H9 (cell line): ENCODE results near the gene RFX8. TPM values are rescaled to one million over a fixed set of nuclear protein-coding genes. Genes with fewer than 3 reads are reported as not detected.

Experiments
- DNase-seq: peaks from one replicate; pipeline ENCODE4 v3.0.0-alpha.2; 2017
- H2AFZ ChIP-seq: one replicate; pipeline ENCODE4 v1.6.1; 2013; ENCODE audit warnings: mild to moderate bottlenecking, low read length, control low read depth, moderate library complexity
- H2AK5ac ChIP-seq: 2 replicates; pipeline ENCODE4 v1.6.1; 2013; ENCODE audit warnings: low read length, control low read depth, mixed read lengths; ENCODE audit not compliant: insufficient read length
- H2BK120ac ChIP-seq: one replicate; pipeline ENCODE4 v1.6.1; 2013; ENCODE audit warnings: low read depth, mild to moderate bottlenecking, low read length, control low read depth, inconsistent platforms; ENCODE audit not compliant: poor library complexity, severe bottlenecking
- H2BK12ac ChIP-seq: 2 replicates; pipeline ENCODE4 v1.6.1; 2013; ENCODE audit warnings: low read length, control low read depth, mixed read lengths, low read depth; ENCODE audit not compliant: insufficient read length
- H2BK15ac ChIP-seq: 2 replicates; pipeline ENCODE4 v1.6.1; 2013; ENCODE audit warnings: low read depth, low read length, control low read depth
- H2BK20ac ChIP-seq: one replicate; pipeline ENCODE4 v1.6.1; 2013; ENCODE audit warnings: low read depth, mild to moderate bottlenecking, low read length, control low read depth, inconsistent platforms; ENCODE audit not compliant: poor library complexity, severe bottlenecking
- H2BK5ac ChIP-seq: 2 replicates; pipeline ENCODE4 v1.6.1; 2013; ENCODE audit warnings: low read length, control low read depth, mixed read lengths; ENCODE audit not compliant: insufficient read length
- H3K14ac ChIP-seq: 2 replicates; pipeline ENCODE4 v1.6.1; 2013; ENCODE audit warnings: low read length, control low read depth; ENCODE audit not compliant: insufficient read depth
- H3K18ac ChIP-seq: 2 replicates; pipeline ENCODE4 v1.6.1; 2013; ENCODE audit warnings: low read depth, mild to moderate bottlenecking, mixed read lengths, low read length, control low read depth; ENCODE audit not compliant: insufficient read length
- H3K23ac ChIP-seq: 2 replicates; pipeline ENCODE4 v1.6.1; 2013; ENCODE audit warnings: low read length, control low read depth, mixed read lengths, low read depth; ENCODE audit not compliant: insufficient read length
- H3K23me2 ChIP-seq: 2 replicates; pipeline ENCODE4 v1.6.1; 2013; ENCODE audit warnings: low read depth, mild to moderate bottlenecking, mixed read lengths, low read length, control low read depth; ENCODE audit not compliant: insufficient read length, poor library complexity, severe bottlenecking
- H3K27ac ChIP-seq: 2 replicates; pipeline ENCODE4 v1.5.1; 2013; ENCODE audit warnings: low read length, control low read depth, mixed read lengths, low read depth; ENCODE audit not compliant: insufficient read length
- H3K27me3 ChIP-seq: 2 replicates; pipeline ENCODE4 v1.6.1; 2013; ENCODE audit warnings: low read length, control low read depth, inconsistent platforms; ENCODE audit not compliant: insufficient read depth
- H3K4ac ChIP-seq: 2 replicates; pipeline ENCODE4 v1.6.1; 2013; ENCODE audit warnings: low read depth, mild to moderate bottlenecking, control low read depth, inconsistent platforms, low read length, moderate library complexity
- H3K4me1 ChIP-seq: 2 replicates; pipeline ENCODE4 v1.6.1; 2013; ENCODE audit warnings: low read length, control low read depth, inconsistent platforms; ENCODE audit not compliant: insufficient read depth
- H3K4me2 ChIP-seq: 2 replicates; pipeline ENCODE4 v1.6.1; 2013; ENCODE audit warnings: low read length, control low read depth, mixed read lengths; ENCODE audit not compliant: insufficient read length, insufficient read depth
- H3K56ac ChIP-seq: 2 replicates; pipeline ENCODE4 v1.6.1; 2013; ENCODE audit warnings: low read depth, mild to moderate bottlenecking, mixed read lengths, low read length, control low read depth; ENCODE audit not compliant: insufficient read length
- H3K79me1 ChIP-seq: 2 replicates; pipeline ENCODE4 v1.6.1; 2013; ENCODE audit warnings: low read depth, mild to moderate bottlenecking, moderate library complexity, low read length, control low read depth, inconsistent platforms; ENCODE audit not compliant: insufficient read depth, poor library complexity, severe bottlenecking
- H3K79me2 ChIP-seq: 2 replicates; pipeline ENCODE4 v1.6.1; 2013; ENCODE audit warnings: low read length, control low read depth, inconsistent platforms; ENCODE audit not compliant: insufficient read depth
- H3K9ac ChIP-seq: 2 replicates; pipeline ENCODE4 v1.6.1; 2013; ENCODE audit warnings: low read length, control low read depth, mixed read lengths; ENCODE audit not compliant: insufficient read length; ENCODE audit errors: extremely low read depth
- H3K9me3 ChIP-seq: one replicate; pipeline ENCODE4 v1.6.1; 2013; ENCODE audit warnings: low read depth, low read length, inconsistent platforms; ENCODE audit not compliant: control insufficient read depth
- H3T11ph ChIP-seq: one replicate; pipeline ENCODE4 v1.6.1; 2013; ENCODE audit warnings: mild to moderate bottlenecking, low read length, control low read depth, inconsistent platforms
- H4K20me1 ChIP-seq: one replicate; pipeline ENCODE4 v1.6.1; 2013; ENCODE audit not compliant: control insufficient read depth, insufficient read length, insufficient read depth
- H4K5ac ChIP-seq: 2 replicates; pipeline ENCODE4 v1.6.1; 2013; ENCODE audit warnings: low read depth, mild to moderate bottlenecking, mixed read lengths, low read length, control low read depth; ENCODE audit not compliant: insufficient read length
- H4K8ac ChIP-seq: replicated peaks from 2 replicates; pipeline ENCODE4 v1.6.1; 2013; ENCODE audit warnings: low read length, control low read depth, mixed read lengths, low read depth; ENCODE audit not compliant: insufficient read length
- H4K91ac ChIP-seq: 2 replicates; pipeline ENCODE4 v1.6.1; 2013; ENCODE audit warnings: low read depth, mild to moderate bottlenecking, moderate library complexity, mixed read lengths, low read length, control low read depth; ENCODE audit not compliant: insufficient read length
- H3K27ac Mint-ChIP-seq, 3 experiments: 2 replicates in 2 of 3; 3 replicates in 1 of 3; pipeline ENCODE4 v1.8.0; 2020 to 2021; ENCODE audit warnings: mixed read lengths in 3 of 3, mild to moderate bottlenecking in 1 of 3, moderate library complexity in 1 of 3
- H3K27me3 Mint-ChIP-seq: 2 replicates; pipeline ENCODE4 v1.8.0; 2021; ENCODE audit warnings: low read depth, mild to moderate bottlenecking, moderate library complexity, mixed read lengths
- H3K36me3 Mint-ChIP-seq, 3 experiments: 2 replicates in 2 of 3; 3 replicates in 1 of 3; pipeline ENCODE4 v1.8.0; 2020 to 2021; ENCODE audit warnings: low read depth in 3 of 3, mixed read lengths in 3 of 3; ENCODE audit not compliant: insufficient read depth in 1 of 3
- H3K4me1 Mint-ChIP-seq, 2 experiments: 2 replicates each; pipeline ENCODE4 v1.8.0; 2020; ENCODE audit warnings: mixed read lengths in 2 of 2
- H3K4me3 Mint-ChIP-seq, 2 experiments: 2 replicates in 1 of 2; 3 replicates in 1 of 2; pipeline ENCODE4 v1.8.0; 2020 to 2021; ENCODE audit warnings: mild to moderate bottlenecking in 2 of 2, mixed read lengths in 2 of 2, moderate library complexity in 1 of 2
- H3K9me3 Mint-ChIP-seq, 2 experiments: 2 replicates in 1 of 2; 3 replicates in 1 of 2; pipeline ENCODE4 v1.8.0; 2020; ENCODE audit warnings: mild to moderate bottlenecking in 2 of 2, mixed read lengths in 2 of 2, moderate library complexity in 1 of 2
- CTCF ChIP-seq: fragments of 200-600 bp; sonication (generic); conservative IDR thresholded peaks from 3 replicates; pipeline ENCODE4 v1.8.0; 2021; ENCODE audit warnings: antibody characterized with exemption, mild to moderate bottlenecking
- WGBS: extraction: QIAGEN DNeasy Blood & Tissue Kit; methylation state at CpG from one replicate; pipeline ENCODE4 v1.1.7; 2013; ENCODE audit warnings: missing lambda C conversion rate, low lambda C conversion rate, mixed read lengths; ENCODE audit not compliant: insufficient read length; ENCODE audit errors: extremely low coverage; 5-methylcytosine and 5-hydroxymethylcytosine counted together
- total RNA-seq: library from RNA; stranded (reverse); gene quantifications from 2 replicates; pipeline ENCODE4 v1.2.1, GENCODE V29; 2021

The RFX8 gene
- total RNA-seq, 1 experiment from 2014 or later = 0.22 TPM

GRCh38 chr2:101364878-101365277 lies 110.0 kb downstream of the RFX8 start:
- Histone ChIP-seq H3K23ac (no peak overlapping the region), H2AK5ac (no peak overlapping the region), H4K8ac (no peak overlapping the region), H2AFZ (no peak overlapping the region), H4K91ac (no peak overlapping the region), H3K9ac (no peak overlapping the region), H3K56ac (no peak overlapping the region), H3K9me3 (no peaks in the 10 kb centered on the region), H2BK20ac (no peak overlapping the region), H3K79me1 (no peaks in the 10 kb centered on the region), H2BK12ac (no peak overlapping the region), H3K4me2 (no peak overlapping the region), H4K20me1 (no peaks in the 10 kb centered on the region), H3K79me2 (no peaks in the 10 kb centered on the region), H3K27me3 (no peaks in the 10 kb centered on the region), H3K18ac (no peak overlapping the region), H3K4ac (no peak overlapping the region), H2BK120ac (no peak overlapping the region), H3K27ac (no peak overlapping the region), H3K14ac (no peak overlapping the region), H2BK5ac (no peak overlapping the region), H2BK15ac (no peak overlapping the region), H3K23me2 (no peaks in the 10 kb centered on the region), H3T11ph (no peak overlapping the region), H3K4me1 (no peaks in the 10 kb centered on the region; the same call in 1 of the 2 replicates), H4K5ac (no peak overlapping the region)
- peaks cover 2% of the 10 kb centered on the region for H3K27me3 Mint-ChIP-seq
- TF ChIP-seq CTCF = no peak
- peaks cover 22% of the 10 kb centered on the region in 2 experiments for H3K4me1 Mint-ChIP-seq
- no peak overlapping the region for H3K27ac Mint-ChIP-seq
- DNase-seq = no peak
- no peak overlapping the region for H3K4me3 Mint-ChIP-seq
- no peaks in the 10 kb centered on the region for H3K36me3 Mint-ChIP-seq
- H3K9me3 Mint-ChIP-seq = no peaks in the 10 kb centered on the region; a peak in 1 of 5 replicates
- no CpG with 5 or more reads among the region's 7 CpGs for WGBS
